ENCODE results near the gene LILRB4.

GRCh38 chr19:54659300-54659699, 3.5 kb upstream of the LILRB4 start:
- TF ChIP-seq, protein P1, sequence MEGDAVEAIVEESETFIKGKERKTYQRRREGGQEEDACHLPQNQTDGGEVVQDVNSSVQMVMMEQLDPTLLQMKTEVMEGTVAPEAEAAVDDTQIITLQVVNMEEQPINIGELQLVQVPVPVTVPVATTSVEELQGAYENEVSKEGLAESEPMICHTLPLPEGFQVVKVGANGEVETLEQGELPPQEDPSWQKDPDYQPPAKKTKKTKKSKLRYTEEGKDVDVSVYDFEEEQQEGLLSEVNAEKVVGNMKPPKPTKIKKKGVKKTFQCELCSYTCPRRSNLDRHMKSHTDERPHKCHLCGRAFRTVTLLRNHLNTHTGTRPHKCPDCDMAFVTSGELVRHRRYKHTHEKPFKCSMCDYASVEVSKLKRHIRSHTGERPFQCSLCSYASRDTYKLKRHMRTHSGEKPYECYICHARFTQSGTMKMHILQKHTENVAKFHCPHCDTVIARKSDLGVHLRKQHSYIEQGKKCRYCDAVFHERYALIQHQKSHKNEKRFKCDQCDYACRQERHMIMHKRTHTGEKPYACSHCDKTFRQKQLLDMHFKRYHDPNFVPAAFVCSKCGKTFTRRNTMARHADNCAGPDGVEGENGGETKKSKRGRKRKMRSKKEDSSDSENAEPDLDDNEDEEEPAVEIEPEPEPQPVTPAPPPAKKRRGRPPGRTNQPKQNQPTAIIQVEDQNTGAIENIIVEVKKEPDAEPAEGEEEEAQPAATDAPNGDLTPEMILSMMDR (IDR thresholded peaks at IDR 0.05) = no peak
- no peak for TF ChIP-seq EZH2 (IDR thresholded peaks at IDR 0.05)
